GM18951 (cell line): ENCODE data around the gene ZFYVE27.
"Not testable (repeated sequence)": the region's sequence is repeated elsewhere in the genome, so short reads cannot be mapped to it uniquely, and the experiment has no call there.

Source experiments
- POLR2A ChIP-seq: IDR thresholded peaks from 4 replicates; pipeline ENCODE4 v1.6.1; 2011; ENCODE audit warnings: mild to moderate bottlenecking; ENCODE audit not compliant: insufficient read length, insufficient read depth; ENCODE audit errors: extremely low read depth
- in situ Hi-C: fragments of 300-500 bp; cut with MboI; formaldehyde crosslinking; loops from one replicate; pipeline ENCODE4 v1.12.0; 2022; ENCODE audit warnings: low sequenced_read_pairs, mixed read lengths, inconsistent platforms; ENCODE audit not compliant: unreplicated experiment

Gene ZFYVE27, protein sequence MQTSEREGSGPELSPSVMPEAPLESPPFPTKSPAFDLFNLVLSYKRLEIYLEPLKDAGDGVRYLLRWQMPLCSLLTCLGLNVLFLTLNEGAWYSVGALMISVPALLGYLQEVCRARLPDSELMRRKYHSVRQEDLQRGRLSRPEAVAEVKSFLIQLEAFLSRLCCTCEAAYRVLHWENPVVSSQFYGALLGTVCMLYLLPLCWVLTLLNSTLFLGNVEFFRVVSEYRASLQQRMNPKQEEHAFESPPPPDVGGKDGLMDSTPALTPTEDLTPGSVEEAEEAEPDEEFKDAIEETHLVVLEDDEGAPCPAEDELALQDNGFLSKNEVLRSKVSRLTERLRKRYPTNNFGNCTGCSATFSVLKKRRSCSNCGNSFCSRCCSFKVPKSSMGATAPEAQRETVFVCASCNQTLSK

GRCh38 chr10:97736902-97737769, at the start of gene ZFYVE27:
ZFYVE27 (plus strand) TSS chr10:97737128; CDS start chr10:97738478, 1,350 bp downstream.
- peak; percentile 90 for TF ChIP-seq POLR2A
- in situ Hi-C loops: no loop called here

DNA sequence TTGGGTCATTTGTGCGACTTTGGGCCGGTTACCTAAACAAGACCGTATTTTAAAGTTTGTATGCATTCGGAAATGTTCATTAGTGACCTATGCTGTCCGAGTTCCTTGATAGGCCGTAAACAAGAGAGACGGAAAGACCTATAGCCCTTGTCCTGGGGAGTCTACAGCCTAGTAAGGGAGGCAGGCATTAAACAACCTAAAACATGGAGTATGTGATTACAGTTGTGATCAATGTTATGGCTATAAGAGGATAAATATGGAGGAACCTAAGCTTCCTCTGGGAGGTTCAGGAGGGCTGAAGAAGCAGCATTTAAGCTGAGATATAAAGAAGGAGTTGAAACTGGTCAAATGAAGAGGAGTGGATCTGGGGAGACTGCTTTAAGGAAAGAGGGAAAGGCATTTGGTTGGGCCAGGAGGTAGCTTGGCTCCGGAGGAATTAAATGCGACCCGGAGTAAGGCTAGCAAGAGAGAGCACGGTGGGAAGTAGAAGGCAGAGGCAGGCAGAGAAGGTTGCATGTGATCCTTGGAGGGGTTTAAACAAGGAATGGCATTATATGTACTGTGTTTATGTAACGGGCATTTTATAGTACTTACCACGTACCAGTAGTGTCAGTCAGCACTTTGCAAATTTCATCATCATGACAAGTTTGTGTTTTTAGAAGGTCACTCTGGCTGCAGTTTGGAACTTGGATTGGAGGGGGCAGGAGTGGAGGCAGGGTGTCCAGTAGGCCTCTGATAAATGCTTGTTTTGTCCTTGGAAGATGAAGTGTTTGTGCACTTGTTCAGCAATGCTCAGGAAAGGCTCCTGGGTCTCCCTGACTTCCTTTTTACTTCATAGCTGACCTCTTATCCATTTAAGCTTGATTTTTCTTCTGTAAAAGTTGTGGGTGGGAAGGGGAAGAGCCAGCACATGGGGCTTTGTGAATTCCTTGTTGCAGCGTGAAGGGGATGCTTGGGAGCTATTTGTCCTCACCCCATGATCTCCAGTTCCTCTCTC, 48.8 kb upstream of the ZFYVE27 start:
- TF ChIP-seq POLR2A: no peak
- in situ Hi-C loops: no loop called here

GRCh38 chr10:97689559-97690020, 47.3 kb upstream of the ZFYVE27 start:
- no peak for TF ChIP-seq POLR2A
- in situ Hi-C loops: no loop called here

DNA sequence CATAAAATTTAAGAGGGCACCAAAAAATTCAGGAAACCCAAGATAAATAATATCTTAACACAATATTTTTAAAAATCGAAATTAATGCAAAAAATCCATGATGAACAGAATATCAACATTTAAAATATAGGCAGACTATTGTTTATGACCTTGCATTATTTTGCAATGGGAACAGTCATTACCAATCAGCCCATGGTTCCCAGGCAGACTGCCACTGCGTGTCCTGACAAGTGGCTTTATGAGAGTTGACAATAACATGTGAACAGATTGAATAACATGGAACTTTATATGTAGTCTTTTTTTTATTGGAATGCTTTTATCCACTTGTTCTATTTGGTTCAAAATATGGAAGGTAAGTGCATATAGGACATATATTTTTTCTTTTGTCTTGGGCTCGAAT, 46.8 kb upstream of the ZFYVE27 start:
- no peak for TF ChIP-seq POLR2A
- in situ Hi-C loops: no loop called here

GRCh38 chr10:97698072-97698655, 38.8 kb upstream of the ZFYVE27 start:
- in situ Hi-C loops: not testable (repeated sequence)

DNA sequence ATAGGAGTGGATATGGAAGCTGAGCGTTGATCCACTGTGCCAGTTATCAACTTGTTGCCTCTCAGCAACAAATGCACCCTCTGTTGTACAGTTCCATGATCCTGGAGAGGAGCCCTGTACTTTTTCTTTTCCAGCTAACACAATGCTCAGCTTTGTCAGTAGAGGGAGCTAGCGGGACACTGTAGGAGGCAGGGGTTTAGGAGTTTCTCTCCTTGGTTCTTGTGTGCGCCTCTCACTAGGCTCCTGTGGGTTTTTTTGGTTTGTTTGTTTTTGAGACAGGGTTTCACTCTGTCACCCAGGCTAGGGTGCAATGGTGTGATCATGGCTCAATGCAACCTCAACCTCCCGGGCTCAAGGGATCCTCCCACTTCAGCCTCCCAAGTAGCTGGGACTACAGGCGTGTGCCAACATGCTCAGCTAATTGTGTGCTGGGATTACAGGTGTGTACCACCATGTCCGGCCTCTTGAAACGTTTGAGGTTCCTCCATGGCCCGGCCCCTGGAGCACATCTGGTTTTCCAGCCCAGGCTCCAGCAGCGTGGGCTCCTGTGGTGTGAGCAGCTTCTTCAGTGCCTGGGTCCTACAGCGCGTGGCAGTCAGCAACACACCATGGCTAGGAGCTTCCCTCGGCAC, 35.4 kb upstream of the ZFYVE27 start:
- no peak for TF ChIP-seq POLR2A
- in situ Hi-C loops: no loop called here

GRCh38 chr10:97703398-97704067, 33.4 kb upstream of the ZFYVE27 start:
- in situ Hi-C loops: no loop called here
- no peak for TF ChIP-seq POLR2A

GRCh38 chr10:97704341-97704740, 32.6 kb upstream of the ZFYVE27 start:
- in situ Hi-C loops: no loop called here

GRCh38 chr10:97705006-97705670, 31.8 kb upstream of the ZFYVE27 start:
- TF ChIP-seq POLR2A: no peak
- in situ Hi-C loops: no loop called here

More at GRCh38 chr10:97704341-97704740, 32.6 kb upstream of the ZFYVE27 start:
- no peak for TF ChIP-seq POLR2A

DNA sequence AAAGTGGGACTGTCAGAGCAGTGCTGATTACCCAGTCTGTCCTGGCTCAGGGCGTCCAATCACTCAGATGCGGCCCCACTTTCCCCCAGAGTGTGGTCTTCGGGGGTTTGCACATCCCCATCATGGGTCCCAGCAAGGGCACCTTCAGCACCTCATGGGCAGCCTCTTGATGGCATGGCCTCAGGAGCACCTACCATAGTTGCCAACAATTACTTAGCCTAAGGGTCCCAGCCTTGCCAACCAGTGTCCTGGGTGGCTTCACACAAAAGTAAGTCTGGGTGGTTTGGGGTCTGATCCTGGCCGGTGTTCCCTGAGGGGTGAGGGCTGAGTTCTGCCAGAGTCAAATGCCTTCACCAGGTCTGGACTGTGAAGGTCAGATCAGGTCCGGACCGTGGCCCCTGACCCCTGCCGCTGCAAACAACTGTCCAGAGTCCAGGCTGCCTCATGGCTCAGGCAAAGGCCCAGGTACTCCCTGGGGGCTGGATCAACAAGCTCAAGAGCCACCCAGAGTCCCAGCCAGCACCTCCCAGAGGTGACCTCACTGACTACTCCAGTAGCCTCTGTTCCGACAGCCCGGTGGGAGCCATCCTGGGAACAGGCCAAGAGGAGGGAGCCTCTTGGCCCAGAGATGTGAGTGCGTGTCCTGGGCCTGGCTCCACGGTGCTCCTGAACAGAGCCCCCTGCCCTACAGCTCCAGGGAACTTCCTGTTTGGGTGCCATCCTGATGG, 29.6 kb upstream of the ZFYVE27 start:
- in situ Hi-C loops: no loop called here
- TF ChIP-seq POLR2A: no peak
